A172 (cell line): ENCODE measurements around the gene SCUBE1. TPM values are rescaled to one million over a fixed set of nuclear protein-coding genes. Genes with fewer than 3 reads are reported as not detected.
A peak's percentile ranks its signal among the peaks of the same experiment; 100 is the strongest.

Source experiments
- DNase-seq: peaks from one replicate; pipeline ENCODE4 v3.0.0-alpha.2; 2015; ENCODE audit warnings: low spot score
- total RNA-seq: library from RNA; depleted of rRNA; stranded (reverse); fragments of >200 nt; shearing (Covaris generic); gene quantifications from 2 replicates; pipeline ENCODE4 v1.2.3, GENCODE V29; 2014

SCUBE1 gene
- total RNA-seq, 1 experiment from 2014 or later = not detected

DNA sequence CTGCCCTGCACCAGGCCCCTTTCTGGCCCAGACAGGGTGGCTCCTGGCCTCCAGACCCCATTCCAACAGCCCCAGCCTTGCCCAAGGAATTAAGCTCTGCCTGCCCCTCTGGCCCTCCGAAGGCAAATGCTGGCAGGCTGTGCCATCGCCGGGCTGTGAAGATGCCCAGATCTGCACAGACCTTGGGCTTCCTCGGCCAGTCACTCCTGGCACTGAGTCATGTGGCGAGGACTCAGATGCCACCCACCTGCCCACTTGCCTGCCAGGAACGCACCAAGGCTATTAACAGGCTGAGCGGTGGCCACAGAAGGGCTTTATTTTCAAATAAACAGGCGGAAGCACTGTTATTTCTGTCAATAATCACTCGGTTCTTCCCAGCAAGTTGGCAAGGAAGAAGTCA, 105.9 kb downstream of the SCUBE1 start:
- DNase-seq = no peak

GRCh38 chr22:43236411-43237166, 106.6 kb downstream of the SCUBE1 start:
- no peak for DNase-seq

DNA sequence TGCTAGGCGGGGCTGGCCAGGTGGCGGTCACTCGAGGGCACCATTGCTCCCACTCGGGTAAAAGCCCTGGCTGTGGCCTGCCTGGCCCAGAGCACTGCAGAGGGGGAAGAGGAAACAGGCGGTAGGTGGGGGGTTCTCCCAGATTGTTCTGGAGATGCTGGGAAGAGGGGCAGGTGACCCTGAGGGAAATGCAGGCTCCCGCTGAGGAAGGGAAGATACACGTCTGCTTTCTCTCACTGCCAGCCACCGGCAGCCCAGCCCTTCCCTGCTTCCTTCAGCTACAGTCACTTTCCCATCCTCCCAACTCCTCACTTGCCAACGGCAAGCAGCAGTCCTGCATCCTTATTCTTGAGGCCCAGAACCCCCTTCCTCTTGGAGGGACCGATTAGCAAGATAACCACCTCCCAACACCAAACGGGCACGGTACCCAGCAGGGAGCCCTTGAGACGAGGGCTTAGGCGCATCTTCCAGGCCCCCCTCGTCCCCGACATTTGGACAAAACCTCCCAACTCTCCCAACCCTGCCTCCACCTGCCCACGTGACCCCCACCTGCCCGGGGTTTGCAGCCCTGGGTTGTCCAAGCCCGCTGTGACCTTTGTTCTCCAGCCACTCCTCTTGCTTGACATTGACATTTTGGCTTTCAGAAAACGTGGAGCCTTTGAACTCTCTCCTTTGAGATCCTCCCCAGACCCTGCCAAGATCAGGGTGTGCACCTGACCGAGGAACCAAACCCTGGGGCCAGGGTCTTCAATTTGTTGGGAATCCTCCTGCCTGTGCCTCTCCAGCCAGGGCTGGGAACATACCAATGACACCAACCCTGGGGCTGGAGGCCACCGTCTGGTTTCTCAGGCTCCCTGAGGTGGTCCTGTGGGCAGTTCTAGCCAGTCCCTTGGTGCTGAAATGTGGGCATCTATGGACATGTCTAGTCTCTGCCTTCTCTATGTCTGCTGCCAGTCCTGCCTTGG, 107.4 kb downstream of the SCUBE1 start:
- DNase-seq = no peak

DNA sequence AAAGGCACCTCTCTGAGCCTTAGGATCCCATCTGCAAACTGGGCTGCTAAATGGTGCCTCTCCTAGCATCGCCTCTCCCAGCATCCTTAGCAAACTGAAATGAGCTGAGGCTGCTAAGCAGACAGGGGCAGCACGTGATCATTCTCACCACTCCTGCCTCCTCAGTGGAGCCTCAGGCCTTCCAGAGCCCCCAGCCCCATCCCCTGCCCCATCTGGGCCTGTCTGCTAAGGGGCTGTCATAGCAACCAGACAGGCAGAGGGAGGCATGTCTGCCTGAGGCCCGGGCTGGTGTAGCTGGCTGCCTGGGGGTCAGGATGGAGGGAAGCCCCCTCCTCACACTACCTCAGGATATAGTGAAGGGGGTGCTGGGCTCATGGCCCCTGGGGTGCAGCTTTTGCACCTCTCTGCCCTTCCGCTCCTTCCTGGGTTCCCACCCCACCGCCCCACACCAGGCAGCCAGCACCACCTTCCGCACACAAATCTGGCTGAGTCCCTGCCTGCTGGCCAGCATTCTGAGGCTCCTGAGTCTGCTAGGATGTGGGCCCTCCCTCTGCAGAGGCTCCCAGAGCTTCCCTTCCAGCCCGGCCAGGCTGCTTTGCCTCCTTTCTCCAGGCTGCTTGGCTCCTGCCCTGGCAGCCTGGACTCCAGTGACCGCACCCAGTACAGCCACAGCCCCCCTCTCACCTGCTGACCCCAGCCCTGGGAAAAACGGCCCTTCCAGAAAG, 108.7 kb downstream of the SCUBE1 start:
- DNase-seq = no peak

- DNase-seq = no peak
These were observed 109.6 kb downstream of the SCUBE1 start for GRCh38 chr22:43233529-43233928.

- no peak for DNase-seq
These were observed 110.7 kb downstream of the SCUBE1 start for GRCh38 chr22:43232445-43232844.

GRCh38 chr22:43231724-43232034, 111.5 kb downstream of the SCUBE1 start:
- no peak for DNase-seq

- DNase-seq = peak; percentile 33
These were observed 112.0 kb downstream of the SCUBE1 start for GRCh38 chr22:43230971-43231723.

GRCh38 chr22:43230571-43230970, 112.6 kb downstream of the SCUBE1 start:
- no peak for DNase-seq

DNA sequence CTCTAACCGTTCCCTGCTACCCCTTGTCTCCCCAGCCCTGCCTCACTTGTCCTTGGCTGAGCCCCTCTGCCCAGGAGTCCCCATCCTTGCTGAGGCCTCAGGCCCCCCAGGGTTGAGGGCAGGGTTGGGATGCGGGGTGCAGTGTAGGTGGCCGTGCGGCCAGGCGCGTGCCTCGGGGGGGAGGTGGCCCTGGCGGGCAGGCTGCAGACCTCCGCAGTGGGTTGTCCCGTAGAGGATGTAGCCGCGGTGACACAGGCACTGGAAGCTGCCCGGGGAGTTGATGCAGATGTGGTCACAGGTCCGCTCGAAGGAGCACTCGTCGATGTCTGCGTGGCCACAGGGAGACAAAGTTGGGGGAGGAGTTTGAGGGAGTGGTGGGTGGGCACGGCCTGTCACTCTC, 114.3 kb downstream of the SCUBE1 start:
- no peak for DNase-seq

DNA sequence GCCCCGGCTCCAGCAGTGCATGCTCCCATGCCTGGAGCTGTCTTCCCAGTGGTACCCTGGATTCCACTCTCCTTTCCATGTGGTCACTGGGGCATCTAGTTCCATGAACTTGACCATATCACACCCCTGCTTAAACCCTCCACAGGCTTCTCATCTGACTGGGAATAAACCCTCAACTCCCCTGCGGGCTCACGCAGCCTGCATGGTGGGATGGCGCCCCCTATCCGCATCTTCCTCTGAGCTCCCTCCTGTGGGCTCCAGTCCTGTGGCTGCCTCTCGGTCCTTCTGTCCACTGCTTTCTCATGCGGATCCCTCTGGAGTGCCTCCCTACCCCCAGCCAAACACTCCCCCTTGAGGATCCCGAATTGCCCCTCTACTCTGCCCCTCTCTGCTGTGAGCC, 114.8 kb downstream of the SCUBE1 start:
- no peak for DNase-seq

GRCh38 chr22:43227239-43227630, 115.9 kb downstream of the SCUBE1 start:
- DNase-seq = no peak

DNA sequence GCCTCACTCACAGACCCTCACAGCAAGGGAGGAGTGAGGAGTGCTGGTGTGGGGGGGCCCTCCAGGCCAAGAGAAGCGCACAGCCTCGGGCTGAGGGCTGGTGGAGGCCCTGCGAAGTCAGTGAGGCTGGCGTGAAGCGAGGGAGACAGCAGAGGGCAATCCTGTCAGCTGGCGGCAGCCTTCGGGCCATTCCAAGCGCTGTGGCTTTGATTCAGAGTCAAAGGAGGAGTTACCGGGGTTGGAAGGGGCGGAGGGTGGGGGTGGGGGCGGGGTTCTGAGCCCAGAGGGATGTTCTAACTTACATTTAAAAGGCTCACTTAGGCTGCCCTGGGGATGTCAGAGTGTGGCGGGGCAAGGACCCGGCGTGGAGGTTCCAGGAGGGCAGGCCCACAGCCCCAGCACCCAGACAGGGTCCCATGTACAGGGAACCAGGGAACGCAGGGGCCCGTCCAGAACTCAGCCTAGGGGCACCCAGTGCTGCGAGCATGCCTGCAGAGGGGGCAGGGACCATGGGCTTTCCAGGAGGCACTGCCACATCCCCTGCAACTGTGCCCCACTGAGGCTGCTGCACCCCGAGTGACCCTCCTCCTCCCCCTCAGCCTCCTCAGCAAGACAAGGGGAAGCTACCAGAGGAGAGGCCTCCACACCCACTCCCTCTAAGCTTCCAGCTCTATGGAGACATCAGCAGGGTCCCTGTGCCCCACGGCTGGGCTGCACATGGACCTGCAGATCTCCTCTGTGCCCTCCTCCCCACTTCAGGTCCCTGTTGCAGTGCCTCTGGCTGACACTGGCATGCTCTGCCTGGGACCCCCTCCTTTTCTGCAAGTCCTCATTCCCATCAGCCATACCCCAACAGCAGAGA, 116.6 kb downstream of the SCUBE1 start:
- DNase-seq = no peak

DNA sequence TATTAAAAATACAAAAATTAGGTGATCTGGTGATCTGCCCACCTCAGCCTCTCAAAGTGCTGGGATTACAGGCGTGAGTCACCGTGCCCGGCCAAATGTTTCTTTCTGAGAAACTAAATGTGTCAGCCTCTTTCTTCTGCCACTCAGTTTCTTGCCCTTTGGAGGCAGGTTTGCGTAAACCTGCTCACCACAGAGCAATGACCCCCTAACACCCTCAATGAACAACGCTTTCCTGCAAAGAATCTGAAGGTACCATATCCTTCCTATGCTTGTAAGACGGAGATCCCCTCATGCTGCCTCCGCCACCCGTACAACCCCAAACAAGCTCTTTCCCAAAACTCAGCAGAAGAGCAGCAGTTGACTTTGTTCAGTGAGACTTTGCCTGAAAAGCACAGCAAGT, 117.6 kb downstream of the SCUBE1 start:
- DNase-seq = no peak

DNA sequence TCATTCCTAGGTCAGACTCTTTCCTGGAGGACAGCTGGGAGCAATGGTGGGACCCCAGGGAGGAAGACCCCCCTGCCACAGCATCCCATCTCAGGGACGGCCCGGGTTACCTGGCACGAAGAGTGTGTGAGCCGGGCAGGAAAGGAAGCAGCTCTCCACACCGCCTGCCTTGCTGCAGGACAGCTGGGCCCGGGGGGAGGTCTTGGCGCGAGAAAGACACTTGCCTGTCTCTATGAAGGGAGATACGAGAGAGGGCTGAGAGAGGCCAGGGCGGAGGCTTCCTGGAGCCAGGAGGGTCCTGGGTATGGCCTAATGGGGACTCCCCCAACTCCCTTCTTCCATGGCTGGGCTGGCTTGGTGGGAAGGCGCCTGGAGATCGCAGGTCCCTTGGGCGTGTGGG, 120.2 kb downstream of the SCUBE1 start:
- no peak for DNase-seq

DNA sequence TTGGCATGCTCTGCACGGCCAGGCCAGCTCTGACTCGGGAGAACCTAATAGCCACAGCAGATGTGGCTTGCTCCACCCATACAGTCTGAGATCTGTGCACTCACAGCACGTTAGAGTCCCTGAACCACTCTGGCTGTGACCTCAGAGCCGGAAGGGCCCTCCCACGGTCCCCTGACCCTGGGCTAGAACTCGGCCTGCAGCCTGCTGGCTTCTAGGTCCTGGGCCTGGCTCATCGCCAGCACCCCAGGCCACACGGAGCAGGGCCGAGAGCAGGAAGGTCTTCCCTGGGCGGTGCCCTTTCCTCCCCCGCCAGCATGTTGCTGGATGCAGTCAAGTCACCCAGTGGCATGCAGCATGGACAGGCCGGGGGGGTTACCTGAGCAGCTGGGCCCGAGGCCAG, 120.9 kb downstream of the SCUBE1 start:
- no peak for DNase-seq

GRCh38 chr22:43220625-43221380, 122.4 kb downstream of the SCUBE1 start:
- DNase-seq = no peak

GRCh38 chr22:43218786-43219185, 124.4 kb downstream of the SCUBE1 start:
- no peak for DNase-seq

- DNase-seq = no peak
These were observed 125.7 kb downstream of the SCUBE1 start for GRCh38 chr22:43217285-43218030.
